Measurements from ENCODE around the gene C10orf143.
A peak's percentile ranks its signal among the peaks of the same experiment; 100 is the strongest.

C10orf143 gene

DNA sequence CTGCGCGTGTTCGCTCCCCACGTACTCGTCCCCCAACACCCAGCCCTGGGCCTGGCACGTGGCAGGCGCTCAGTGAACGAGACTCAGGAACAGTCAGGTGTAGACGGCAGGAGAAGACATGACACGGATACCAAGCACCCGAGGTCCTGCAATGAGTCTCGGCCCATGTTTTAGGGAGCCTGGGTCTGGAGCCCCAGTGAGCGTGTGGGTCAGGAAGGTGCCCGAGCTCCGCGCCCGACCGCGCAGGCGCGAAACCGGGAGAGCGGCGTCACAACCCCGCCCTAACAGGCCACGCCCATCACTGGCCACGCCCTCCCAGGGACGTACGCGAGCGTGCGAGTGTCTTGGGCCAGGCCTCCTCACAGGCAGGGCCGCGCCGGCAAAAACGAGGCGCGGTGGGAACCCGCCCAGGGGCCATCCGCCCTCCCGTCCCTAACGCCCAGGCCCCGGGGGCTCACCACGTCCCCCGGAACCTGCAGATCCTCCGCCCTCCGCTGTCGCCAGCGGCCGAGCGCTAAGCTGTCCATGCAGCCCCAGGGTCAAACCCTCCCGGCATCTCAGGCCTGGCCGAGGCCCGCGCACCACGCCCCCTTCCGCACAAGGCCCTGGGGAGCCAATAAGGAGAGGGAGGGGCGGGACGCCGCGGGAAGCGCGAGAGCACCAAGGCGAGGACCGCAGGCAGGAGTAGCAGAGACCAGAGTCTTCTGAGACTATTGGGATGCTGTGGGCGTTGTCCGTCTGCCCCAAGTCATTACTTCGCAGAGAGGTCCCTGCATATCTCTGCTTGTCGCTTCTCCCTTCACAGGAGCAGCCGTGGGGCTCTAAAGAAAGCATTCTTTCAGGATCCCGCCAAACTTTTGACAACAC lies at the start of gene C10orf143:
C10orf143 (minus strand) TSS at position 585 of the 867 bp plus-strand sequence; CDS start at position 527, 58 bp downstream.
- Mint-ChIP-seq H3K4me3 (peak within 1 kb of the TSS; percentile 97), H3K9me3 (no peaks in the 10 kb centered on the region), H3K4me1 (peaks cover 52% of the 10 kb centered on the region), H3K36me3 (peaks cover 12% of the 10 kb centered on the region), H3K27me3 (no peaks in the 10 kb centered on the region), H3K27ac (peak within 1 kb of the TSS; percentile 92)
- peak; percentile 93 for ATAC-seq

DNA sequence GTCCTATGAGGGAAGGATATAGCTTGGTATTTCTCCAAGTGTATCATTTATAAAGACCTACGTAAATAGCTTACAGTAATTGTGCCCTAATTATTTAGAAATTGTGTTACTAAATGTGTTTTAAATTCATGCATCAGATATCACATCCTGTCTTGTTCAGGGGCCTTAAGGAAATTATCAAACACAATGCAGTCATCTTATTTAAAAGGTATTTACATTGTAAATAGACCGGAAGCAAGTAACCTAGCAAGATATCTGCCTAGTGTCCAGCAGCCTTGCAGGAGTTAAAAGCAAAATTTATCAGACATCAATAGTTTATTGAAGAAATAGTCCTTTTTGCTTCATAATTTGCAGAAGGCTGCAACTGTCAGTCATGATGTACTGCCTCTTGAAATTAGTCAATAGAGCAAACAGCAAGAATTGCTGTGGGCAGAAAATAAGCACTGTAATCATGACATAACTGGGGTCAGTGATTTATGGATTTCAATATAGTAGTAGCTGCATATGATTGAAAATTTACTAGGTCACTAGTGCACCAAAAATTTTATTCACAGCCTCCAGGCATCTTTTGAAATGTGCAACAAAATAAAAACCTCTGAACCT lies 48.7 kb upstream of the C10orf143 start:
- no peak for ATAC-seq
- H3K4me1 Mint-ChIP-seq = peaks cover 30% of the 10 kb centered on the region

DNA sequence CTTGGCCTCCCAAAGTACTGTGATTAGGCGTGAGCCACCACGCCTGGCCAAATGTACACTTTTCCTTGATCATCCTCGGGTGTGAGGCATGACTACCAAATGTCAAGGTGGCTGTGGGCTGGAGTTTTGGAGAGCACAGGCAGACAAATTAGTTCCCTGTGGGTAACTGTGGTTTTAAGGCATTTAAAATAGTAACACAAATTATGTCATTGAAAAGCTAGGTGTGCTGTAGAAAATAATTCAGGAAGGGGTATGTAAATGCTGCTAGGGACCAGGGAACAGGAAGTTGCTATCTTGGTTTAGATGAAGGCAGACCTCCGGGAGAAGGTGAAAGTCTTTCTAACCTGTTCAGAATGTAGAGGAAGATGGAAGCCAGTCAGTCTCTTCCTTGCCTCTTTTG lies 35.4 kb upstream of the C10orf143 start:
- Mint-ChIP-seq H3K4me1 (peaks cover 42% of the 10 kb centered on the region), H3K27ac (peak overlapping the region; percentile 41), H3K36me3 (peaks cover 46% of the 10 kb centered on the region), H3K9me3 (no peaks in the 10 kb centered on the region), H3K4me3 (no peak overlapping the region), H3K27me3 (no peaks in the 10 kb centered on the region)
- ATAC-seq = no peak

More for the DNA sequence above, 48.7 kb upstream of the C10orf143 start:
- no peak overlapping the region for H3K27ac Mint-ChIP-seq
- no peaks in the 10 kb centered on the region for H3K27me3 Mint-ChIP-seq
- H3K36me3 Mint-ChIP-seq = peaks cover 49% of the 10 kb centered on the region
- H3K9me3 Mint-ChIP-seq = no peaks in the 10 kb centered on the region
- no peak overlapping the region for H3K4me3 Mint-ChIP-seq

DNA sequence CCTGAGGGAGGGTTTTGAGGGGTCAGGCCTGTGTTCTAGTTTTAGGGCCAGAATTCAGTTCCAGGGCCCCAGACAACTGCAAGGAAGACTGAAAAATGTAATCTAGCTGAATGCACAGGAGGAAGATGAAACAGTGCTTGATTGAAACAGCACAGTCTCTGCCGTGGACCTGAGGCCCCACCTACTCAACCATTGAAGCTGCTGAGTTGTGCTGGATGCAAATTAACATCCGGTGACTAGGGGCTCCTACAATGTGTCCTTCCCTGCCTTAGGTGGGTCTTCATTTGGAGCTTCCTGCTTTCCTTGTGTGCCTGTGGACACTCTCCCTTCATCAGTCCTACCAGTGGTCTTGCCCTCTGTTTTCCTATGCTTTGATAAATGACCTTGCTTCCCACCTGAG lies 31.2 kb upstream of the C10orf143 start:
- H3K4me1 Mint-ChIP-seq = peaks cover 58% of the 10 kb centered on the region

DNA sequence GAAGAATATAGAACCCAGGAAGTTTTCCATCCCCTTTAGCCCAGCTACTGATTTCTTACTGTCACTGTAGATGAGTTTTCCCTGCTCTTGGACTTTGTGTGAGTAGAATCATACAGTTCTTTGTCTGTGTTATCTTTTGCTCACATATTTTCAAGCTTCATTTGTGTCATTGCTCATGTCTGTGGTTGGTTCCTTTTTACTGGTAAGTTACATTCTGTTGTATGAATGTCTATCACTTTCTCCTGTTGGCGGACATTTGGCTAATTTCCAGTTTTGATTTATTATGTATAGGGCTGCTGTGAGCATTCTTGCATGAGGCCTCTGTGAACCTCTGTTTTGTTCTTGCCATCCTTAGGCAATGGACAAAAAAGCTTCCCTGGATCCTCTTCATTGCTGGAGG lies 30.8 kb upstream of the C10orf143 start:
- Mint-ChIP-seq H3K9me3 (no peaks in the 10 kb centered on the region), H3K27ac (peak overlapping the region; percentile 72), H3K4me3 (peak overlapping the region; percentile 9), H3K4me1 (peaks cover 54% of the 10 kb centered on the region), H3K36me3 (peaks cover 25% of the 10 kb centered on the region), H3K27me3 (no peaks in the 10 kb centered on the region)
- ATAC-seq = no peak

More for the DNA sequence above, 31.2 kb upstream of the C10orf143 start:
- Mint-ChIP-seq H3K27me3 (no peaks in the 10 kb centered on the region), H3K9me3 (no peaks in the 10 kb centered on the region), H3K4me3 (peak overlapping the region; percentile 30), H3K36me3 (peaks cover 25% of the 10 kb centered on the region), H3K27ac (peak overlapping the region; percentile 72)
- peak; percentile 84 for ATAC-seq

DNA sequence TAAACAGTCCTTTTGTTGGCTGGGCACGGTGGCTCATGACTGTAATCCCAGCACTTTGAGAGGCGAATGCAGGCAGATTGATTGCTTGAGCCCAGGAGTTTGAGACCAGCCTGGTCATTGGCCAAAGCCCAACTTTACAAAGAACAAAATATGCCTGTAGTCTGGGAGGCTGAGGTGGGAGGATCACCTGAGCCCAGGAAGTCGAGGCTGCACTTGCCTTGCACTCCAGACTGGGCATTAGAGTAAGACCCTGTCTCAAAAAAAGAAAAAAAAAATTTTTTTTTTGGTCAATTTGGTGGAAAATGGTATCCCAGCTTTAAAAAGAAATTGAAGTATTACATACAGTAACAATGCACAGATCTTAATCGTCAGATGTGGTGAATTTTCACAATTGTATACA lies 30.4 kb upstream of the C10orf143 start:
- ATAC-seq = no peak
- peaks cover 50% of the 10 kb centered on the region for H3K4me1 Mint-ChIP-seq
- no peaks in the 10 kb centered on the region for H3K9me3 Mint-ChIP-seq
- peaks cover 21% of the 10 kb centered on the region for H3K36me3 Mint-ChIP-seq
- no peak overlapping the region for H3K4me3 Mint-ChIP-seq
- H3K27ac Mint-ChIP-seq = peak overlapping the region; percentile 72
- H3K27me3 Mint-ChIP-seq = no peaks in the 10 kb centered on the region

DNA sequence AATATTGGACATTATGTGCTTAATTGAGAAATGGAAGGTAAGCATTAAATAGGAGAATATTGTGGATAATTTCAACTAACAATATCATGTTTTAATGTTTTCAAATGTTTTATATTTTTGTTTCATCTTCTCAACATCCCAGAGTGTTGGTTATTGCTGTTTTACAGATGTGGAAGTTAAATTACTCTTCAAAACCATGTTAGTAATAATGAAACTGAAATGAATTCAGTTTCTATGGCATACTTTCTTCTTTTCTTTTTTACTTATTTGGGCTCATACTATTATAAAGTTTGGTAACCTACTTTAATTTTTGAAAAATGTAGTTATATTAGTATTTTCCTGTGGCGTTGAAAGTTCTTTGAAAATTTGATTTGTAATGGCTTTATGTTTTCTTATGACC lies 29.8 kb upstream of the C10orf143 start:
- H3K27me3 Mint-ChIP-seq = no peaks in the 10 kb centered on the region
- ATAC-seq = no peak
- peak overlapping the region; percentile 72 for H3K27ac Mint-ChIP-seq
- H3K4me3 Mint-ChIP-seq = no peak overlapping the region
- H3K9me3 Mint-ChIP-seq = no peaks in the 10 kb centered on the region
- peaks cover 52% of the 10 kb centered on the region for H3K4me1 Mint-ChIP-seq
- peaks cover 18% of the 10 kb centered on the region for H3K36me3 Mint-ChIP-seq

DNA sequence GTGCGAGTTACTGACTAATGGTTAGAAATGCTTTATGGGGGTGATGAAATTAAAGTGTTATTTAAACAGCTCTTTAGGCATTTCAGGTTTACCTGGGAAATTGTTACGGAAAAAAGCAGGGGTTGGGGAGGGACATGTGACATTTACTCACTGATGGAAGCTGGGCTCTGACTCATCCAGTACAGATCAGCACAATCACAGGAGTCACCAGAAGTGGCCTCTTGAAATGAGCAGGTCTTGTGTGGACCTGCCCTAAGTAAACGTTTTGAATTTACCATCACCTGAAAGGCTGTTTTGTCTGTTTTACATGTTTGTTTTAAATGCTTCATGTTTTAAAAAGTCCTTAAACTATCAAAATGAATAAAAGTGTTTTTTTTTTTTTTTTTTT lies 27.8 kb upstream of the C10orf143 start:
- peak overlapping the region; percentile 92 for H3K27ac Mint-ChIP-seq
- no peaks in the 10 kb centered on the region for H3K27me3 Mint-ChIP-seq
- H3K9me3 Mint-ChIP-seq = no peaks in the 10 kb centered on the region
- peaks cover 18% of the 10 kb centered on the region for H3K36me3 Mint-ChIP-seq
- H3K4me1 Mint-ChIP-seq = peaks cover 56% of the 10 kb centered on the region
- H3K4me3 Mint-ChIP-seq = peak overlapping the region; percentile 97
- ATAC-seq = no peak

DNA sequence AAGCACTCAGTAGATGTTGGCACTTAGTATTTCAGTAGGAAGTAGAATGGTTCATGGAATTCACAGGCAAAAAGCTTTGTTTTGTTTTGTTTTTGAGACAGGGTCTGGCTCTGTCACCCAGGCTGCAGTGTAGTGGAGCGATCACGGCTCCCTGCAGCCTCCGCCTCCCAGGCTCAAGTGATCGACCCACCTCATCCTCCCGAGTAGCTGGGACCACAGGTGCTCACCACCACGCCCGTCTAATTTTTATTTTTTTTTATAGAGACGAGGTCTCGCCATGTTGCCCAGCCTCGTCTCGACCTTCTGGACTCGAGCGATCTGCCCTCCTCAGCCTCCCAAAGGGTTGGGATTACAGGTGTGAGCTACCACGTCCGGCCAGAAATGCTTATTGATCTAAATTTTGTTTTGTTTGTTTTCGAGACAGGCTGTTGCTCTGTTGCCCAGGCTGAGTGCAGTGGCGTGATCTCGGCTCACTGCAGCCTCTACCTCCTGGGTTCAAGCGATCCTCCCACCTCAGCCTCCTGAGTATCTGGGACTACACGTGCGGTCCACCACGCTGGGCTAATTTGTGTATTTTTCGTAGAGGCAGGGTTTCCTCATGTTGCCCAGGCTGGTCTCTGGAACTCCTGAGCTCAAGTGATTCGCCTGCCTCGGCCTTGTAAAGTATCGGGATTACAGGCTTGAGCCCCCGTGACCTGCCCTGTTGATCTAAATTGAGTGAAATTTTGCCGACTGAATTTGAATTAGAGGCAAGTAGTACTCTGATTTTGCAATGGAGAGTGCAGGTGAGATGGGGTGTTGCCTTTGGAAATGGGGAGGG lies 27.2 kb upstream of the C10orf143 start:
- no peak for ATAC-seq
- Mint-ChIP-seq H3K9me3 (no peaks in the 10 kb centered on the region), H3K27ac (peak overlapping the region; percentile 92), H3K36me3 (peaks cover 16% of the 10 kb centered on the region), H3K27me3 (no peaks in the 10 kb centered on the region), H3K4me1 (peaks cover 51% of the 10 kb centered on the region), H3K4me3 (peak overlapping the region; percentile 97)

DNA sequence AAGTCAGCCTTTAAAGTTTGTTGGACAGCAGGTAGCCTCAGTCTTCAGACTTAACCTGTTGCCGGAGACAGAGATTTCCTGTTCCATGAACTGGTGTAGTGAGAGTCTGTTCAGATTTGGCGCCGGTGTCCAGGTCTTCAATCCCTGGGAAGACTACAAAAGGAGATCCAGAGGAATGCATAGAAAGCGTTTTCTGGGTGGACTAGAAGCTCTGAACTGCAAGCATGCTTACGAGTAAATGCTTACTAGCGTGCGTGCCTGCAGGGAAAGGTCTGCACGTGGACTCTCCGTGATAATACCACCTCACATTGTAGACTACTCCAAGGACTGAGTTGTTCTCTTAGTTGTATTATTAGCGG lies 26.4 kb upstream of the C10orf143 start:
- Mint-ChIP-seq H3K9me3 (no peaks in the 10 kb centered on the region), H3K27ac (peak overlapping the region; percentile 92), H3K36me3 (peaks cover 8% of the 10 kb centered on the region), H3K4me3 (peak overlapping the region; percentile 97), H3K27me3 (no peaks in the 10 kb centered on the region), H3K4me1 (peaks cover 43% of the 10 kb centered on the region)
- ATAC-seq = no peak

DNA sequence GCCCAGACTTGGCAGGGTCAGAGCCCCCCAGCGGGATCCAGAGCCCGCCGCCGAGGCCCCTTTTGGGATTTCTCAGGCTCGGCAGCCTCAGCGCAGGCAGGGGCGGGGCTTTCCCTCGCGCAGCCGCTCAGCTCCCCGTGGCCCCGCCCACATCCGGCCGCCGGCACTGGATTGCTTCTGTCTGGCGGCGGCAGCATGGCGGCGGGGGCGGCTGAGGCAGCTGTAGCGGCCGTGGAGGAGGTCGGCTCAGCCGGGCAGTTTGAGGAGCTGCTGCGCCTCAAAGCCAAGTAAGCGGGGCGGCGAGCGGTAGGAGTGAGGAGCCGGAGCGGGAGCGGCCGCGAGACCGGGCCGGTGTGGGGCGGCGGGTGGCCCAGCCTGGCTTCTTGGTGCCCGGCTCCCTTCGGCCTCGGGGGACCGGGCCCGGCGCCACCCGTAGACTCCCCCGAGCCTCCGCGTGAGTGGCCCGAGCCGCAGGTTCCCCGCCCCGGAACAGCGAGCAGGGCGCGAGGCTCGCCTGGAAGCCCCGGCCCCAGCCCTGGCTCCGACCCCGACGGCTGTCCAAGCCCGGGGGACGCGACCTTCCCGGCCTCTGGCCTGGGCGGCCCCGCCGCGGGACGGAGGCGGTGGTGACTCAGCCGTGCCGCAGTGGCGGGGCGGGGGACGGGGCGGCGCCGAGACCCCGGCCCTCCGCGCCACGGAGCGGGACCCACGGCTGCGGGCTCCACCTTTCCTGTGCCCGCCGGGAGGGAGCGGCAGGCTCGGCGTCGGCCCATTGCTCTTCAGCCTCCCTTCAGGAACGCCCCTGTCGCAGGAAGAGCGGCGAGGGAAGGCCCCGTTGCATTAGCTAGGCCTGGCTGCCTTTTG lies 25.8 kb upstream of the C10orf143 start, which contains the start of gene GLRX3:
GLRX3 (plus strand) TSS at position 166 of the 864 bp plus-strand sequence; CDS start at position 196, 30 bp downstream.
- Mint-ChIP-seq H3K9me3 (no peaks in the 10 kb centered on the region), H3K4me3 (peak within 1 kb of the TSS; percentile 97), H3K27me3 (no peaks in the 10 kb centered on the region), H3K4me1 (peaks cover 36% of the 10 kb centered on the region), H3K36me3 (peaks cover 6% of the 10 kb centered on the region), H3K27ac (peak within 1 kb of the TSS; percentile 92)
- peak; percentile 91 for ATAC-seq

DNA sequence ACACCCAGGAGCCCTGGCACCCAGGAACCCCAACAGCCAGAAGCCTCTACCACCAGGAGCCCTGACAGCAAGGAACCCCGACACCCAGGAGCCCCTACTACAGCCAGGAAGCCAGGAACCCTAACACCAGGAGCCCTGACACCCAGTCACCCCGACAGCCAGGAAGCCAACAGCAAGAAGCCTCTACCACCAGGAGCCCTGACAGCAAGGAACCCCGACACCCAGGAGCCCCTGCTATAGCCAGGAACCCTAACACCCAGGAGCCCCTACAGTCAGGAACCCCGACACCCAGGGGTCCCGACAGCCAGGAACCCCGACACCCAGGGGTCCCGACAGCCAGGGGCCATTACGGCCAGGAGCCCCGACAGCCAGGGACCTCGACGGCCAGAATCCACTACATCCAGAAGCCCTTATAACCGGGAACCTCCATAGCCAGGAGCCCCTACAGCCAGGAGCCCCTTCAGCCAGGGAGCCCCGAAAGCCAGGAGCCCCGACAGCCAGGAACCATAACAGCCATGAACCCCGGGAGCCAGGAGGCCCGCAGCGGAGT lies 25.1 kb upstream of the C10orf143 start:
- no peaks in the 10 kb centered on the region for H3K27me3 Mint-ChIP-seq
- no peak for ATAC-seq
- H3K4me3 Mint-ChIP-seq = peak overlapping the region; percentile 97
- peak overlapping the region; percentile 92 for H3K27ac Mint-ChIP-seq
- H3K9me3 Mint-ChIP-seq = no peaks in the 10 kb centered on the region
- peaks cover 6% of the 10 kb centered on the region for H3K36me3 Mint-ChIP-seq
- H3K4me1 Mint-ChIP-seq = peaks cover 32% of the 10 kb centered on the region

DNA sequence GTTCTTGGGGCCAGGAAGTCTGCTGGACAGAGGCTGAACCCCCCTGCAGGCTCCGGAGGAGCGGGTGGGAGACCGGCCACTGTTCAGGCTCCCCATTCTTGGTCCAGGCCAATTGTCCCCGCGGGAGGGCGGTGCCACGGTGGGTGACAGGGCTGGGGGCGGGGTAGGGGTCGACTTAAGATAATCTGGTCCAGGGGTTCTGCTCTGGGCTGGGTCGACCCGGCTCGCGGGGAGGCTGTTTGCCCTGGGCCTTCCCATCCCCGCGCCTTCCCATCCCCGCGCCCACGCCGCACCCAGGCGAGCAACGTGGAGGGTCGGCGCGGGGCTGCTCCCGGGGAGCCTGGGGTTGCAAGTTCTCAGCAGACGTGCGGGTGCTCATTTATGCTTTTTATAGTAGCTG lies 18.3 kb upstream of the C10orf143 start:
- Mint-ChIP-seq H3K4me1 (peaks cover 7% of the 10 kb centered on the region), H3K36me3 (no peaks in the 10 kb centered on the region), H3K27ac (no peak overlapping the region), H3K9me3 (no peaks in the 10 kb centered on the region), H3K4me3 (no peak overlapping the region), H3K27me3 (peaks cover 24% of the 10 kb centered on the region)
- ATAC-seq = peak; percentile 36

All from stimulated activated memory B cell treated with anti-CD40 and anti-IgM and Interleukin-4, amounts not matched to agents 10 μg/mL and 1 μg/mL and 100 μg/mL, for 72 hours (primary cell).